Loucy (cell line): Measurements from ENCODE around the gene B3GNT4.

ENCODE experiments used
- CTCF ChIP-seq: fragments of 200-600 bp; sonication (generic); conservative IDR thresholded peaks from 2 replicates; pipeline ENCODE4 v1.5.1; 2014; ENCODE audit warnings: mild to moderate bottlenecking, antibody characterized with exemption, low read length
- EZH2phosphoT487 ChIP-seq: fragments of 200-600 bp; IDR thresholded peaks from 2 replicates; pipeline ENCODE4 v1.6.1; 2018; ENCODE audit warnings: antibody characterized with exemption, mild to moderate bottlenecking, moderate library complexity, borderline replicate concordance

GRCh38 chr12:122174155-122174845, 29.2 kb upstream of the B3GNT4 start, which contains the start of gene IL31:
- no peak for TF ChIP-seq CTCF
- TF ChIP-seq EZH2phosphoT487 = no peak
